K562 (cell line): ENCODE results near the gene TP53BP1. TPM values are rescaled to one million over a fixed set of nuclear protein-coding genes. Genes with fewer than 3 reads are reported as not detected.

Experiments
- BCOR ChIP-seq: fragments of 450-650 bp; IDR thresholded peaks from 2 replicates; pipeline ENCODE4 v1.6.1; 2016
- CTBP1 ChIP-seq: fragments of 450-650 bp; IDR thresholded peaks from 2 replicates; pipeline ENCODE4 v1.6.1; 2016; ENCODE audit warnings: borderline replicate concordance
- ELF2 ChIP-seq: fragments of 250-450 bp; sonication (Bioruptor Pico); IDR thresholded peaks from 2 replicates; pipeline ENCODE4 v1.5.0; 2021; ENCODE audit warnings: mild to moderate bottlenecking
- FOXA3 ChIP-seq, 2 experiments: fragments of 450-650 bp in 1 of 2; sonication (generic) in 1 of 2; formaldehyde crosslinking; IDR thresholded peaks in 1 of 2; conservative IDR thresholded peaks in 1 of 2; 2 replicates each; pipeline versions ENCODE4 v1.4.0 to v1.8.0; 2020 to 2022; ENCODE audit warnings: mild to moderate bottlenecking in 2 of 2, missing genetic modification reagents in 1 of 2
- GATAD2B ChIP-seq: fragments of 450-650 bp; IDR thresholded peaks from 2 replicates; pipeline ENCODE4 v1.6.1; 2017; ENCODE audit warnings: mild to moderate bottlenecking, borderline replicate concordance
- NELFE ChIP-seq: IDR thresholded peaks from 2 replicates; pipeline ENCODE4 v1.6.1; 2011; ENCODE audit warnings: mild to moderate bottlenecking; ENCODE audit not compliant: insufficient read depth, insufficient read length
- NR4A1 ChIP-seq, 2 experiments: fragments of 250-450 bp in 1 of 2; fragments of 450-650 bp in 1 of 2; sonication (Bioruptor Pico) in 1 of 2; IDR thresholded peaks; 2 replicates each; pipeline versions ENCODE4 v1.4.0 to v1.6.1; 2016 to 2020; ENCODE audit warnings: mild to moderate bottlenecking in 2 of 2, missing compliant biosample characterization in 1 of 2, missing genetic modification characterization in 1 of 2, moderate library complexity in 1 of 2
- PHF20 ChIP-seq: fragments of 450-650 bp; IDR thresholded peaks from 2 replicates; pipeline ENCODE4 v1.6.1; 2018; ENCODE audit not compliant: partially characterized antibody
- SREBF2 ChIP-seq: sonication (generic); formaldehyde crosslinking; IDR thresholded peaks from 2 replicates; pipeline ENCODE4 v1.4.0; 2020; ENCODE audit warnings: mild to moderate bottlenecking, missing genetic modification reagents
- ZBED1 ChIP-seq: IDR thresholded peaks from 2 replicates; pipeline ENCODE4 v1.6.1; 2014
- ZBTB11 ChIP-seq, 3 experiments: fragments of 200-800 bp in 1 of 3; fragments of 250-450 bp in 1 of 3; fragments of 450-650 bp in 1 of 3; sonication (Bioruptor Pico) in 1 of 3; sonication (Bioruptor generic) in 1 of 3; formaldehyde crosslinking in 1 of 3; IDR thresholded peaks; 2 replicates each; pipeline versions ENCODE4 v1.6.1 to v1.8.0; 2016 to 2022; ENCODE audit warnings: mild to moderate bottlenecking in 2 of 3, missing genetic modification characterization in 2 of 3, missing compliant biosample characterization in 1 of 3, moderate library complexity in 1 of 3
- ZNF197 ChIP-seq: fragments of 200-800 bp; sonication (Bioruptor generic); IDR thresholded peaks from 2 replicates; pipeline ENCODE4 v1.6.1; 2016; ENCODE audit warnings: low read depth, missing genetic modification characterization, missing compliant biosample characterization
- ZNF24 ChIP-seq: fragments of 450-650 bp; IDR thresholded peaks from 2 replicates; pipeline ENCODE4 v1.6.1; 2016
- ZNF263 ChIP-seq: sonication (generic); formaldehyde crosslinking; IDR thresholded peaks from 2 replicates; pipeline ENCODE4 v1.8.0; 2022; ENCODE audit warnings: mild to moderate bottlenecking, missing genetic modification reagents, borderline replicate concordance
- ZNF311 ChIP-seq: fragments of 250-450 bp; sonication (Bioruptor Pico); IDR thresholded peaks from 2 replicates; pipeline ENCODE4 v1.4.0; 2020; ENCODE audit warnings: mild to moderate bottlenecking, moderate library complexity
- polyA plus RNA-seq, 8 experiments: library from polyadenylated mRNA; depleted of rRNA in 4 of 8; stranded (reverse) in 5 of 8; unstranded in 3 of 8; fragments of >200 nt; fragmentation: Nextera tagmentation in 2 of 8; fragmentation: Illumina TruSeq in 1 of 8; extraction: Ambion mirVana in 2 of 8; extraction: Trizol in 1 of 8; gene quantifications; 2 replicates each; pipeline versions ENCODE4 v1.2.1 to v1.2.3, GENCODE V29; 2011 to 2014; ENCODE audit warnings: inconsistent platforms in 1 of 8, missing spikeins in 1 of 8
- total RNA-seq, 7 experiments: library from RNA; depleted of rRNA in 6 of 7; stranded (reverse); fragments of >200 nt in 6 of 7; fragmentation: Illumina TruSeq in 2 of 7; extraction: Trizol in 2 of 7; gene quantifications; 2 replicates each; pipeline versions ENCODE4 v1.2.1 to v1.2.3, GENCODE V29; 2011 to 2021; ENCODE audit warnings: low replicate concordance in 1 of 7
- TF ChIP-seq, protein P1 (sequence below): fragments of 250-450 bp; sonication (Bioruptor Pico); IDR thresholded peaks from 2 replicates; pipeline ENCODE4 v1.4.0; 2020; ENCODE audit warnings: mild to moderate bottlenecking, moderate library complexity, borderline replicate concordance
- TF ChIP-seq, protein P2 (sequence below): fragments of 450-650 bp; conservative IDR thresholded peaks from 2 replicates; pipeline ENCODE4 v1.6.1; 2016; ENCODE audit warnings: missing genetic modification characterization, low read depth, mild to moderate bottlenecking, missing compliant biosample characterization, moderate library complexity
- TF ChIP-seq, protein P3 (sequence below): sonication (generic); formaldehyde crosslinking; IDR thresholded peaks from 2 replicates; pipeline ENCODE4 v1.8.0; 2022; ENCODE audit warnings: mild to moderate bottlenecking, missing genetic modification reagents

The TP53BP1 gene
- total and polyA plus RNA-seq, 9 of the 15 experiments (the other 6 are each of a cell fraction or from before 2014, with no cell fraction given): 5.7 to 63.3 (median 30.9) TPM

DNA sequence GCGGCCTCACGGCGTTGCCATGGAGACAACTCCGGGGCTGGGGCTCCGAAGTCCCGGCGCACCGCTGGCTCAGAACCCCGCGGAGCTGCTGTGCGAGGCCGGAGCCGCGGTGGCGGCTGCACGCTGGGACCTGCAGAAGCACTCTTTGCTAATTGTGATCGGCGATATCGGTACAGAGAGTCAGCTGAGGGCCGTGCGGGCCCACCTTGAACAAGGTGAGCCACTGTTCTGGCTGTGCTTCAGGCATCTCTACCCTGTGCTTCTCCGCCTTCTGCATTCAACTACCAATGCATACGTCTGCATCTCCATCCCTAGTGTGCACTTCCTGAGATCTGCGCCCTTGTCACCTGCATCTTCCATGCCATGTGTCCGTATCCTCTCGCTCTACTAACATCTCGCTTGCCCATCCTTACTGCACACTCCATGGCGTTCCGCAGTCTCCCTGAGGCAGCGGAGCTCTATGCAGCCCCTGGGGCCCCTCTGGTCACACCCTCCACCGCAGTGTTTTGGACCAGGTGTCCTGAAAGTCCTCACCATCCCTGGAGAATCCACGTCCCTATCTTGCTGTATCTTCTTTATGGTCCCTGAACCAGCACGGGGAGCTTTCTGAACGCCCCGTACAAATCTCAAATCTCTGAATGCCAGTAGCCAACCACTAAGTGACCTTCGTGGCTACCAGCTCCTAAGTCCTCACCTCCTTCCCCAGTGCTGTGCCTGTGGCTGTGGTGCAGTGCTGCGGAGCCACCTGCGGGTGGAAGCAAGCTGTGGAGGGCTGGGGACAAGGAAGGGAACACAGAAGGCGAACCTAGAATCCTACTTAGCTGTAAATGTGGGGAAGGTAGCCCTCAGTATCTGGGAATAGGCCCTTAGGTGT is 18.3 kb upstream of the TP53BP1 start (continued):
- TF ChIP-seq, protein P1, sequence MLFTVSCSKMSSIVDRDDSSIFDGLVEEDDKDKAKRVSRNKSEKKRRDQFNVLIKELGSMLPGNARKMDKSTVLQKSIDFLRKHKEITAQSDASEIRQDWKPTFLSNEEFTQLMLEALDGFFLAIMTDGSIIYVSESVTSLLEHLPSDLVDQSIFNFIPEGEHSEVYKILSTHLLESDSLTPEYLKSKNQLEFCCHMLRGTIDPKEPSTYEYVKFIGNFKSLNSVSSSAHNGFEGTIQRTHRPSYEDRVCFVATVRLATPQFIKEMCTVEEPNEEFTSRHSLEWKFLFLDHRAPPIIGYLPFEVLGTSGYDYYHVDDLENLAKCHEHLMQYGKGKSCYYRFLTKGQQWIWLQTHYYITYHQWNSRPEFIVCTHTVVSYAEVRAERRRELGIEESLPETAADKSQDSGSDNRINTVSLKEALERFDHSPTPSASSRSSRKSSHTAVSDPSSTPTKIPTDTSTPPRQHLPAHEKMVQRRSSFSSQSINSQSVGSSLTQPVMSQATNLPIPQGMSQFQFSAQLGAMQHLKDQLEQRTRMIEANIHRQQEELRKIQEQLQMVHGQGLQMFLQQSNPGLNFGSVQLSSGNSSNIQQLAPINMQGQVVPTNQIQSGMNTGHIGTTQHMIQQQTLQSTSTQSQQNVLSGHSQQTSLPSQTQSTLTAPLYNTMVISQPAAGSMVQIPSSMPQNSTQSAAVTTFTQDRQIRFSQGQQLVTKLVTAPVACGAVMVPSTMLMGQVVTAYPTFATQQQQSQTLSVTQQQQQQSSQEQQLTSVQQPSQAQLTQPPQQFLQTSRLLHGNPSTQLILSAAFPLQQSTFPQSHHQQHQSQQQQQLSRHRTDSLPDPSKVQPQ (CRISPR knock-in tag): no peak
- no peak for TF ChIP-seq NR4A1 (CRISPR knock-in tag; IDR thresholded peaks at IDR 0.05)
- no peak for TF ChIP-seq NR4A1 (tag; IDR thresholded peaks at IDR 0.05)
- TF ChIP-seq ZBED1: no peak
- TF ChIP-seq NELFE: no peak
- no peak for TF ChIP-seq ZNF311
- TF ChIP-seq ELF2 (CRISPR knock-in tag): 0 out of 2 replicates have a peak, but pooled peaks have one; percentile 26
- no peak for TF ChIP-seq ZNF197
- TF ChIP-seq SREBF2 (CRISPR knock-in tag): no peak
- TF ChIP-seq ZNF24: peak; percentile 70; the same call in 1 of the 2 replicates
- no peak for TF ChIP-seq ZBTB11 (CRISPR knock-in tag; IDR thresholded peaks at IDR 0.05)
- TF ChIP-seq PHF20: no peak
- TF ChIP-seq BCOR: no peak
- TF ChIP-seq, protein P2, sequence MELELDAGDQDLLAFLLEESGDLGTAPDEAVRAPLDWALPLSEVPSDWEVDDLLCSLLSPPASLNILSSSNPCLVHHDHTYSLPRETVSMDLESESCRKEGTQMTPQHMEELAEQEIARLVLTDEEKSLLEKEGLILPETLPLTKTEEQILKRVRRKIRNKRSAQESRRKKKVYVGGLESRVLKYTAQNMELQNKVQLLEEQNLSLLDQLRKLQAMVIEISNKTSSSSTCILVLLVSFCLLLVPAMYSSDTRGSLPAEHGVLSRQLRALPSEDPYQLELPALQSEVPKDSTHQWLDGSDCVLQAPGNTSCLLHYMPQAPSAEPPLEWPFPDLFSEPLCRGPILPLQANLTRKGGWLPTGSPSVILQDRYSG: no peak
- no peak for TF ChIP-seq FOXA3 (CRISPR knock-in tag; conservative IDR thresholded peaks at IDR 0.05 in 1 of 2, IDR thresholded peaks at IDR 0.05 in 1 of 2)
- TF ChIP-seq CTBP1: peak; percentile 48; the same call in 1 of the 2 replicates
- no peak for TF ChIP-seq GATAD2B
- TF ChIP-seq ZNF263 (CRISPR knock-in tag): no peak
- TF ChIP-seq, protein P3, sequence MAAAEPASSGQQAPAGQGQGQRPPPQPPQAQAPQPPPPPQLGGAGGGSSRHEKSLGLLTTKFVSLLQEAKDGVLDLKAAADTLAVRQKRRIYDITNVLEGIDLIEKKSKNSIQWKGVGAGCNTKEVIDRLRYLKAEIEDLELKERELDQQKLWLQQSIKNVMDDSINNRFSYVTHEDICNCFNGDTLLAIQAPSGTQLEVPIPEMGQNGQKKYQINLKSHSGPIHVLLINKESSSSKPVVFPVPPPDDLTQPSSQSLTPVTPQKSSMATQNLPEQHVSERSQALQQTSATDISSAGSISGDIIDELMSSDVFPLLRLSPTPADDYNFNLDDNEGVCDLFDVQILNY (CRISPR knock-in tag): 0 out of 2 replicates have a peak, but pooled peaks have one; percentile 31
